H9 (cell line): ENCODE results near the gene KLHL12. TPM values are rescaled to one million over a fixed set of nuclear protein-coding genes. Genes with fewer than 3 reads are reported as not detected.

Experiments used
- DNase-seq: peaks from one replicate; pipeline ENCODE4 v3.0.0-alpha.2; 2017
- H2AFZ ChIP-seq: one replicate; pipeline ENCODE4 v1.6.1; 2013; ENCODE audit warnings: mild to moderate bottlenecking, low read length, control low read depth, moderate library complexity
- H2AK5ac ChIP-seq: 2 replicates; pipeline ENCODE4 v1.6.1; 2013; ENCODE audit warnings: low read length, control low read depth, mixed read lengths; ENCODE audit not compliant: insufficient read length
- H2BK120ac ChIP-seq: one replicate; pipeline ENCODE4 v1.6.1; 2013; ENCODE audit warnings: low read depth, mild to moderate bottlenecking, low read length, control low read depth, inconsistent platforms; ENCODE audit not compliant: poor library complexity, severe bottlenecking
- H2BK12ac ChIP-seq: 2 replicates; pipeline ENCODE4 v1.6.1; 2013; ENCODE audit warnings: low read length, control low read depth, mixed read lengths, low read depth; ENCODE audit not compliant: insufficient read length
- H2BK15ac ChIP-seq: 2 replicates; pipeline ENCODE4 v1.6.1; 2013; ENCODE audit warnings: low read depth, low read length, control low read depth
- H2BK20ac ChIP-seq: one replicate; pipeline ENCODE4 v1.6.1; 2013; ENCODE audit warnings: low read depth, mild to moderate bottlenecking, low read length, control low read depth, inconsistent platforms; ENCODE audit not compliant: poor library complexity, severe bottlenecking
- H2BK5ac ChIP-seq: 2 replicates; pipeline ENCODE4 v1.6.1; 2013; ENCODE audit warnings: low read length, control low read depth, mixed read lengths; ENCODE audit not compliant: insufficient read length
- H3K14ac ChIP-seq: 2 replicates; pipeline ENCODE4 v1.6.1; 2013; ENCODE audit warnings: low read length, control low read depth; ENCODE audit not compliant: insufficient read depth
- H3K18ac ChIP-seq: 2 replicates; pipeline ENCODE4 v1.6.1; 2013; ENCODE audit warnings: low read depth, mild to moderate bottlenecking, mixed read lengths, low read length, control low read depth; ENCODE audit not compliant: insufficient read length
- H3K23ac ChIP-seq: 2 replicates; pipeline ENCODE4 v1.6.1; 2013; ENCODE audit warnings: low read length, control low read depth, mixed read lengths, low read depth; ENCODE audit not compliant: insufficient read length
- H3K23me2 ChIP-seq: 2 replicates; pipeline ENCODE4 v1.6.1; 2013; ENCODE audit warnings: low read depth, mild to moderate bottlenecking, mixed read lengths, low read length, control low read depth; ENCODE audit not compliant: insufficient read length, poor library complexity, severe bottlenecking
- H3K27ac ChIP-seq: 2 replicates; pipeline ENCODE4 v1.5.1; 2013; ENCODE audit warnings: low read length, control low read depth, mixed read lengths, low read depth; ENCODE audit not compliant: insufficient read length
- H3K27me3 ChIP-seq: 2 replicates; pipeline ENCODE4 v1.6.1; 2013; ENCODE audit warnings: low read length, control low read depth, inconsistent platforms; ENCODE audit not compliant: insufficient read depth
- H3K4ac ChIP-seq: 2 replicates; pipeline ENCODE4 v1.6.1; 2013; ENCODE audit warnings: low read depth, mild to moderate bottlenecking, control low read depth, inconsistent platforms, low read length, moderate library complexity
- H3K4me1 ChIP-seq: 2 replicates; pipeline ENCODE4 v1.6.1; 2013; ENCODE audit warnings: low read length, control low read depth, inconsistent platforms; ENCODE audit not compliant: insufficient read depth
- H3K4me2 ChIP-seq: 2 replicates; pipeline ENCODE4 v1.6.1; 2013; ENCODE audit warnings: low read length, control low read depth, mixed read lengths; ENCODE audit not compliant: insufficient read length, insufficient read depth
- H3K56ac ChIP-seq: 2 replicates; pipeline ENCODE4 v1.6.1; 2013; ENCODE audit warnings: low read depth, mild to moderate bottlenecking, mixed read lengths, low read length, control low read depth; ENCODE audit not compliant: insufficient read length
- H3K79me1 ChIP-seq: 2 replicates; pipeline ENCODE4 v1.6.1; 2013; ENCODE audit warnings: low read depth, mild to moderate bottlenecking, moderate library complexity, low read length, control low read depth, inconsistent platforms; ENCODE audit not compliant: insufficient read depth, poor library complexity, severe bottlenecking
- H3K79me2 ChIP-seq: 2 replicates; pipeline ENCODE4 v1.6.1; 2013; ENCODE audit warnings: low read length, control low read depth, inconsistent platforms; ENCODE audit not compliant: insufficient read depth
- H3K9ac ChIP-seq: 2 replicates; pipeline ENCODE4 v1.6.1; 2013; ENCODE audit warnings: low read length, control low read depth, mixed read lengths; ENCODE audit not compliant: insufficient read length; ENCODE audit errors: extremely low read depth
- H3K9me3 ChIP-seq: one replicate; pipeline ENCODE4 v1.6.1; 2013; ENCODE audit warnings: low read depth, low read length, inconsistent platforms; ENCODE audit not compliant: control insufficient read depth
- H3T11ph ChIP-seq: one replicate; pipeline ENCODE4 v1.6.1; 2013; ENCODE audit warnings: mild to moderate bottlenecking, low read length, control low read depth, inconsistent platforms
- H4K20me1 ChIP-seq: one replicate; pipeline ENCODE4 v1.6.1; 2013; ENCODE audit not compliant: control insufficient read depth, insufficient read length, insufficient read depth
- H4K5ac ChIP-seq: 2 replicates; pipeline ENCODE4 v1.6.1; 2013; ENCODE audit warnings: low read depth, mild to moderate bottlenecking, mixed read lengths, low read length, control low read depth; ENCODE audit not compliant: insufficient read length
- H4K8ac ChIP-seq: replicated peaks from 2 replicates; pipeline ENCODE4 v1.6.1; 2013; ENCODE audit warnings: low read length, control low read depth, mixed read lengths, low read depth; ENCODE audit not compliant: insufficient read length
- H4K91ac ChIP-seq: 2 replicates; pipeline ENCODE4 v1.6.1; 2013; ENCODE audit warnings: low read depth, mild to moderate bottlenecking, moderate library complexity, mixed read lengths, low read length, control low read depth; ENCODE audit not compliant: insufficient read length
- H3K27ac Mint-ChIP-seq, 3 experiments: 2 replicates in 2 of 3; 3 replicates in 1 of 3; pipeline ENCODE4 v1.8.0; 2020 to 2021; ENCODE audit warnings: mixed read lengths in 3 of 3, mild to moderate bottlenecking in 1 of 3, moderate library complexity in 1 of 3
- H3K27me3 Mint-ChIP-seq: 2 replicates; pipeline ENCODE4 v1.8.0; 2021; ENCODE audit warnings: low read depth, mild to moderate bottlenecking, moderate library complexity, mixed read lengths
- H3K36me3 Mint-ChIP-seq, 3 experiments: 2 replicates in 2 of 3; 3 replicates in 1 of 3; pipeline ENCODE4 v1.8.0; 2020 to 2021; ENCODE audit warnings: low read depth in 3 of 3, mixed read lengths in 3 of 3; ENCODE audit not compliant: insufficient read depth in 1 of 3
- H3K4me1 Mint-ChIP-seq, 2 experiments: 2 replicates each; pipeline ENCODE4 v1.8.0; 2020; ENCODE audit warnings: mixed read lengths in 2 of 2
- H3K4me3 Mint-ChIP-seq, 2 experiments: 2 replicates in 1 of 2; 3 replicates in 1 of 2; pipeline ENCODE4 v1.8.0; 2020 to 2021; ENCODE audit warnings: mild to moderate bottlenecking in 2 of 2, mixed read lengths in 2 of 2, moderate library complexity in 1 of 2
- H3K9me3 Mint-ChIP-seq, 2 experiments: 2 replicates in 1 of 2; 3 replicates in 1 of 2; pipeline ENCODE4 v1.8.0; 2020; ENCODE audit warnings: mild to moderate bottlenecking in 2 of 2, mixed read lengths in 2 of 2, moderate library complexity in 1 of 2
- WGBS: extraction: QIAGEN DNeasy Blood & Tissue Kit; methylation state at CpG from one replicate; pipeline ENCODE4 v1.1.7; 2013; ENCODE audit warnings: missing lambda C conversion rate, low lambda C conversion rate, mixed read lengths; ENCODE audit not compliant: insufficient read length; ENCODE audit errors: extremely low coverage; 5-methylcytosine and 5-hydroxymethylcytosine counted together
- total RNA-seq: library from RNA; stranded (reverse); gene quantifications from 2 replicates; pipeline ENCODE4 v1.2.1, GENCODE V29; 2021
- TF ChIP-seq, protein P1 (sequence below): fragments of 200-600 bp; sonication (generic); conservative IDR thresholded peaks from 3 replicates; pipeline ENCODE4 v1.8.0; 2021; ENCODE audit warnings: antibody characterized with exemption, mild to moderate bottlenecking

KLHL12 gene
- total RNA-seq, 1 experiment from 2014 or later, result 38.4 TPM

- TF ChIP-seq, protein P1, sequence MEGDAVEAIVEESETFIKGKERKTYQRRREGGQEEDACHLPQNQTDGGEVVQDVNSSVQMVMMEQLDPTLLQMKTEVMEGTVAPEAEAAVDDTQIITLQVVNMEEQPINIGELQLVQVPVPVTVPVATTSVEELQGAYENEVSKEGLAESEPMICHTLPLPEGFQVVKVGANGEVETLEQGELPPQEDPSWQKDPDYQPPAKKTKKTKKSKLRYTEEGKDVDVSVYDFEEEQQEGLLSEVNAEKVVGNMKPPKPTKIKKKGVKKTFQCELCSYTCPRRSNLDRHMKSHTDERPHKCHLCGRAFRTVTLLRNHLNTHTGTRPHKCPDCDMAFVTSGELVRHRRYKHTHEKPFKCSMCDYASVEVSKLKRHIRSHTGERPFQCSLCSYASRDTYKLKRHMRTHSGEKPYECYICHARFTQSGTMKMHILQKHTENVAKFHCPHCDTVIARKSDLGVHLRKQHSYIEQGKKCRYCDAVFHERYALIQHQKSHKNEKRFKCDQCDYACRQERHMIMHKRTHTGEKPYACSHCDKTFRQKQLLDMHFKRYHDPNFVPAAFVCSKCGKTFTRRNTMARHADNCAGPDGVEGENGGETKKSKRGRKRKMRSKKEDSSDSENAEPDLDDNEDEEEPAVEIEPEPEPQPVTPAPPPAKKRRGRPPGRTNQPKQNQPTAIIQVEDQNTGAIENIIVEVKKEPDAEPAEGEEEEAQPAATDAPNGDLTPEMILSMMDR, result no peak
- Histone ChIP-seq H3K27me3 (no peaks in the 10 kb centered on the region), H3K4me2 (no peak overlapping the region), H3K79me2 (no peaks in the 10 kb centered on the region), H3K4me1 (no peaks in the 10 kb centered on the region), H2BK12ac (no peak overlapping the region), H2BK15ac (no peak overlapping the region), H3K23me2 (no peaks in the 10 kb centered on the region), H3K23ac (no peak overlapping the region), H3K79me1 (no peaks in the 10 kb centered on the region), H3K4ac (no peak overlapping the region), H3K9me3 (no peaks in the 10 kb centered on the region), H3K27ac (no peak overlapping the region), H3K9ac (no peak overlapping the region), H3T11ph (no peak overlapping the region), H4K8ac (no peak overlapping the region), H4K91ac (no peak overlapping the region), H2AFZ (no peak overlapping the region), H3K14ac (no peak overlapping the region), H3K56ac (no peak overlapping the region), H4K5ac (no peak overlapping the region), H4K20me1 (no peaks in the 10 kb centered on the region), H2BK5ac (no peak overlapping the region), H2BK120ac (no peak overlapping the region), H2BK20ac (no peak overlapping the region), H2AK5ac (no peak overlapping the region), H3K18ac (no peak overlapping the region)
- no peak for DNase-seq
- Mint-ChIP-seq H3K4me1 (no peaks in the 10 kb centered on the region), H3K36me3 (peaks cover 5 to 71% (median 46%) of the 10 kb centered on the region in 3 experiments; a peak in 5 of 7 replicates), H3K27ac (no peak overlapping the region), H3K9me3 (no peaks in the 10 kb centered on the region), H3K27me3 (no peaks in the 10 kb centered on the region), H3K4me3 (no peak overlapping the region)
- no CpG with 5 or more reads among the region's 1 CpG for WGBS
Measured at GRCh38 chr1:202909494-202909893, 17.5 kb downstream of the KLHL12 start.
